K562 (cell line): ENCODE measurements around the gene LST1. TPM values are rescaled to one million over a fixed set of nuclear protein-coding genes. Genes with fewer than 3 reads are reported as not detected.

Source experiments
- CREM ChIP-seq: IDR thresholded peaks from 2 replicates; pipeline ENCODE4 v1.6.1; 2014; ENCODE audit warnings: antibody characterized with exemption, low read depth
- GABPB1 ChIP-seq: sonication (generic); formaldehyde crosslinking; IDR thresholded peaks from 2 replicates; pipeline ENCODE4 v1.8.0; 2022; ENCODE audit warnings: mild to moderate bottlenecking, missing genetic modification reagents
- HLTF ChIP-seq: fragments of 450-650 bp; IDR thresholded peaks from 2 replicates; pipeline ENCODE4 v1.6.1; 2016
- LEF1 ChIP-seq: fragments of 450-650 bp; IDR thresholded peaks from 2 replicates; pipeline ENCODE4 v1.6.1; 2016; ENCODE audit warnings: mild to moderate bottlenecking
- MIER1 ChIP-seq: fragments of 450-650 bp; IDR thresholded peaks from 2 replicates; pipeline ENCODE4 v1.6.1; 2016; ENCODE audit warnings: antibody characterized with exemption, mild to moderate bottlenecking, low read depth
- PYGO2 ChIP-seq: fragments of 450-650 bp; IDR thresholded peaks from 2 replicates; pipeline ENCODE4 v1.6.1; 2016; ENCODE audit warnings: mild to moderate bottlenecking, missing genetic modification characterization, moderate library complexity, missing compliant biosample characterization
- TBL1XR1 ChIP-seq, 2 experiments: IDR thresholded peaks; 2 replicates each; pipeline ENCODE4 v1.6.1; 2012; ENCODE audit warnings: improper control_type of control experiment in 2 of 2, low read length in 2 of 2, mild to moderate bottlenecking in 1 of 2
- ZNF324 ChIP-seq: fragments of 250-450 bp; sonication (Bioruptor Pico); IDR thresholded peaks from 2 replicates; pipeline ENCODE4 v1.4.0; 2020; ENCODE audit warnings: mild to moderate bottlenecking
- ZNF561 ChIP-seq: fragments of 450-650 bp; formaldehyde crosslinking; conservative IDR thresholded peaks from 2 replicates; pipeline ENCODE4 v1.4.0; 2020; ENCODE audit warnings: mild to moderate bottlenecking, moderate library complexity
- polyA plus RNA-seq, 8 experiments: library from polyadenylated mRNA; depleted of rRNA in 4 of 8; stranded (reverse) in 5 of 8; unstranded in 3 of 8; fragments of >200 nt; fragmentation: Nextera tagmentation in 2 of 8; fragmentation: Illumina TruSeq in 1 of 8; extraction: Ambion mirVana in 2 of 8; extraction: Trizol in 1 of 8; gene quantifications; 2 replicates each; pipeline versions ENCODE4 v1.2.1 to v1.2.3, GENCODE V29; 2011 to 2014; ENCODE audit warnings: inconsistent platforms in 1 of 8, missing spikeins in 1 of 8
- total RNA-seq, 7 experiments: library from RNA; depleted of rRNA in 6 of 7; stranded (reverse); fragments of >200 nt in 6 of 7; fragmentation: Illumina TruSeq in 2 of 7; extraction: Trizol in 2 of 7; gene quantifications; 2 replicates each; pipeline versions ENCODE4 v1.2.1 to v1.2.3, GENCODE V29; 2011 to 2021; ENCODE audit warnings: low replicate concordance in 1 of 7
- TF ChIP-seq, protein P1 (sequence below): sonication (generic); formaldehyde crosslinking; IDR thresholded peaks from 2 replicates; pipeline ENCODE4 v1.4.0; 2020; ENCODE audit warnings: mild to moderate bottlenecking, missing genetic modification reagents
- TF ChIP-seq, protein P2 (sequence below): fragments of 250-450 bp; sonication (Bioruptor Pico); IDR thresholded peaks from 2 replicates; pipeline ENCODE4 v1.5.0; 2021; ENCODE audit warnings: mild to moderate bottlenecking, moderate library complexity
- TF ChIP-seq, protein P3 (sequence below), 2 experiments: fragments of 450-650 bp; IDR thresholded peaks; 2 replicates each; pipeline ENCODE4 v1.6.1; 2016; ENCODE audit warnings: mild to moderate bottlenecking in 2 of 2, borderline replicate concordance in 1 of 2, low read depth in 1 of 2, moderate library complexity in 1 of 2
- TF ChIP-seq, protein P4 (sequence below), 2 experiments: fragments of 450-650 bp in 1 of 2; sonication (generic) in 1 of 2; formaldehyde crosslinking; conservative IDR thresholded peaks; 2 replicates each; pipeline versions ENCODE4 v1.4.0 to v1.8.1; 2020 to 2022; ENCODE audit warnings: mild to moderate bottlenecking in 1 of 2, missing genetic modification reagents in 1 of 2

The LST1 gene
- total and polyA plus RNA-seq, 9 of the 15 experiments (the other 6 are each of a cell fraction or from before 2014, with no cell fraction given), result 0.82 to 7.8 (median 1.7) TPM

DNA sequence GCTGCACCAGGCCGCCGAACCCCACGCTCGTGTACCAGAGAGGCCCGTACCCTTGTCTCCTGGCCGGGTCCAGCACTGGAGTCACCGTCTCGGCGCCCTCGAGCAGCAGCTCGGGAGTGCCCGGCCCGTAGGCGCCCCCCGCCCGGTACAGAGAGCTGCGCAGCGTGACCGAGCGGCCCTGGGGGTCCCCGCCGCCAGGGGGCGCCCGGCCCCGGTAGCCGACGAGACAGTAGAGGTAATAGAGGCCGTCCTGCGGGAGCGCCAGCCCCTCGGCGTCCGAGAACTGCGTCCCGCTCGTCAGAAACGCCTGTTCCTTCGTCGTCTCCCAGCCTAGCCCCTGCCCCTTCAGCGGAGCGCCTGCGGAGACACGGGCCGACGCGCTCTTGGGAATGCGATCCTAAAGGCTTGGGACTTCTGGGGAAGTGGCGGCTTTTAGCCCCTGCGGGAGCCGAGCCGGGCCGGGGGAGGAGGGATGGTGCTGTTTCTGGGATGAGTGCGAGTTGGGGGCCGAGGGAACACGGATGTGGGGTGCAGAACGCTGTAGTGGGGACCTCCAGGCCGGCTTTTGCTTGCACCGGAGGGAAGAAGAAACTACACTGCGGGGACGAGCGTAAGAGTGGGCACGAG lies 5.2 kb upstream of the LST1 start (continued):
- TF ChIP-seq, protein P1, sequence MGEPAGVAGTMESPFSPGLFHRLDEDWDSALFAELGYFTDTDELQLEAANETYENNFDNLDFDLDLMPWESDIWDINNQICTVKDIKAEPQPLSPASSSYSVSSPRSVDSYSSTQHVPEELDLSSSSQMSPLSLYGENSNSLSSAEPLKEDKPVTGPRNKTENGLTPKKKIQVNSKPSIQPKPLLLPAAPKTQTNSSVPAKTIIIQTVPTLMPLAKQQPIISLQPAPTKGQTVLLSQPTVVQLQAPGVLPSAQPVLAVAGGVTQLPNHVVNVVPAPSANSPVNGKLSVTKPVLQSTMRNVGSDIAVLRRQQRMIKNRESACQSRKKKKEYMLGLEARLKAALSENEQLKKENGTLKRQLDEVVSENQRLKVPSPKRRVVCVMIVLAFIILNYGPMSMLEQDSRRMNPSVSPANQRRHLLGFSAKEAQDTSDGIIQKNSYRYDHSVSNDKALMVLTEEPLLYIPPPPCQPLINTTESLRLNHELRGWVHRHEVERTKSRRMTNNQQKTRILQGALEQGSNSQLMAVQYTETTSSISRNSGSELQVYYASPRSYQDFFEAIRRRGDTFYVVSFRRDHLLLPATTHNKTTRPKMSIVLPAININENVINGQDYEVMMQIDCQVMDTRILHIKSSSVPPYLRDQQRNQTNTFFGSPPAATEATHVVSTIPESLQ (CRISPR knock-in tag), result peak; percentile 97
- TF ChIP-seq MIER1, result no peak
- no peak for TF ChIP-seq PYGO2 (tag)
- no peak for TF ChIP-seq ZNF561 (CRISPR knock-in tag)
- TF ChIP-seq, protein P2, sequence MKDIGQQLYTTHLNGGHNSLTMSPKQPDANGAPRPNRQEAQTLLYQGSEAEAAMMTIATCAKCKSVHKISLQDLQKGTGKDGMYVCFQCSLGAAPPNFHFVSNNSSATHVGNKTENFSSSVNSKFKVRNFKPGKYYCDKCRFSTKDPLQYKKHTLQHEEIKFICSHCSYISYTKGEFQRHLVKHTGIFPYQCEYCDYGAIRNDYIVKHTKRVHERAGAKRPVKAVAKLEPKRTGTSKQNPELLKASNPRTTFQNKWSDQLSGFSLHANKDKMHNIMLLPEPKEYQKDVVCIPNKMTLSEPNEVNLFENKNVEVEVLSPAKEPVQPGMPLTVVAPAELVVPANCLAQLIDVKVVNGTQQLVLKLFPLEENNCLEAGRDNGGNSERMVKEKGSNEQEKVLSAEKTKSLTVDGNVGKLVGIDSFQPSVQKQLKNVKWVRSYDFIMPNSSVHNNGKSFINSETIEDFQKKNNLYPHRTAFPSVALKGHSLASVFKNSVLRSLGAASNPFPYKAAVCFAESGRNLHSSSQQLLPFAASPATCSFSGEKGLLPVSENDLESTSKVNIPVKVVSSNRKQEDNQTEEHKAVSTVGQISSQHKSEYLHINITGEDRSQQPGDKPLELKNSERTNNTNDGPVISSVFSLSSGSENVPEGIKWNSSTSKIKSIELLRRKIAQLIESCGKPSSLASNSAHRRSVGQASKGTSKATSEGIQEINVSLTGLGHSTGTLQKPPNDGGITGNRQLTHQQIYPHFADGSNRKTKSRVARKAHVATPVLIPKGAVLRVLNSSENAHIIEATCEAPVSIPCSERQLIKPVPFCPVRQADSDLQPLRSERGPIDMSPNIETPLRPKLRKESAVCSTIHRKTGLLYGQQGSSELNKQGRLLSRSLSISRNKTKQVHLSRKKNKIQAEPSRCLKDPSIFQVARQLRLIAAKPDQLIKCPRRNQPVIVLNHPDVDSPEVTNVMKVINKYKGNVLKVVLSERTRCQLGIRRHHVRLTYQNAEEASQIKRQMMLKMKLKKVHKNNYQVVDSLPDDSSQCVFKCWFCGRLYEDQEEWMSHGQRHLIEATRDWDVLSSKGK (CRISPR knock-in tag), result no peak; the same call in 1 of the 2 replicates
- TF ChIP-seq CREM, result peak; percentile 87
- TF ChIP-seq, protein P3, sequence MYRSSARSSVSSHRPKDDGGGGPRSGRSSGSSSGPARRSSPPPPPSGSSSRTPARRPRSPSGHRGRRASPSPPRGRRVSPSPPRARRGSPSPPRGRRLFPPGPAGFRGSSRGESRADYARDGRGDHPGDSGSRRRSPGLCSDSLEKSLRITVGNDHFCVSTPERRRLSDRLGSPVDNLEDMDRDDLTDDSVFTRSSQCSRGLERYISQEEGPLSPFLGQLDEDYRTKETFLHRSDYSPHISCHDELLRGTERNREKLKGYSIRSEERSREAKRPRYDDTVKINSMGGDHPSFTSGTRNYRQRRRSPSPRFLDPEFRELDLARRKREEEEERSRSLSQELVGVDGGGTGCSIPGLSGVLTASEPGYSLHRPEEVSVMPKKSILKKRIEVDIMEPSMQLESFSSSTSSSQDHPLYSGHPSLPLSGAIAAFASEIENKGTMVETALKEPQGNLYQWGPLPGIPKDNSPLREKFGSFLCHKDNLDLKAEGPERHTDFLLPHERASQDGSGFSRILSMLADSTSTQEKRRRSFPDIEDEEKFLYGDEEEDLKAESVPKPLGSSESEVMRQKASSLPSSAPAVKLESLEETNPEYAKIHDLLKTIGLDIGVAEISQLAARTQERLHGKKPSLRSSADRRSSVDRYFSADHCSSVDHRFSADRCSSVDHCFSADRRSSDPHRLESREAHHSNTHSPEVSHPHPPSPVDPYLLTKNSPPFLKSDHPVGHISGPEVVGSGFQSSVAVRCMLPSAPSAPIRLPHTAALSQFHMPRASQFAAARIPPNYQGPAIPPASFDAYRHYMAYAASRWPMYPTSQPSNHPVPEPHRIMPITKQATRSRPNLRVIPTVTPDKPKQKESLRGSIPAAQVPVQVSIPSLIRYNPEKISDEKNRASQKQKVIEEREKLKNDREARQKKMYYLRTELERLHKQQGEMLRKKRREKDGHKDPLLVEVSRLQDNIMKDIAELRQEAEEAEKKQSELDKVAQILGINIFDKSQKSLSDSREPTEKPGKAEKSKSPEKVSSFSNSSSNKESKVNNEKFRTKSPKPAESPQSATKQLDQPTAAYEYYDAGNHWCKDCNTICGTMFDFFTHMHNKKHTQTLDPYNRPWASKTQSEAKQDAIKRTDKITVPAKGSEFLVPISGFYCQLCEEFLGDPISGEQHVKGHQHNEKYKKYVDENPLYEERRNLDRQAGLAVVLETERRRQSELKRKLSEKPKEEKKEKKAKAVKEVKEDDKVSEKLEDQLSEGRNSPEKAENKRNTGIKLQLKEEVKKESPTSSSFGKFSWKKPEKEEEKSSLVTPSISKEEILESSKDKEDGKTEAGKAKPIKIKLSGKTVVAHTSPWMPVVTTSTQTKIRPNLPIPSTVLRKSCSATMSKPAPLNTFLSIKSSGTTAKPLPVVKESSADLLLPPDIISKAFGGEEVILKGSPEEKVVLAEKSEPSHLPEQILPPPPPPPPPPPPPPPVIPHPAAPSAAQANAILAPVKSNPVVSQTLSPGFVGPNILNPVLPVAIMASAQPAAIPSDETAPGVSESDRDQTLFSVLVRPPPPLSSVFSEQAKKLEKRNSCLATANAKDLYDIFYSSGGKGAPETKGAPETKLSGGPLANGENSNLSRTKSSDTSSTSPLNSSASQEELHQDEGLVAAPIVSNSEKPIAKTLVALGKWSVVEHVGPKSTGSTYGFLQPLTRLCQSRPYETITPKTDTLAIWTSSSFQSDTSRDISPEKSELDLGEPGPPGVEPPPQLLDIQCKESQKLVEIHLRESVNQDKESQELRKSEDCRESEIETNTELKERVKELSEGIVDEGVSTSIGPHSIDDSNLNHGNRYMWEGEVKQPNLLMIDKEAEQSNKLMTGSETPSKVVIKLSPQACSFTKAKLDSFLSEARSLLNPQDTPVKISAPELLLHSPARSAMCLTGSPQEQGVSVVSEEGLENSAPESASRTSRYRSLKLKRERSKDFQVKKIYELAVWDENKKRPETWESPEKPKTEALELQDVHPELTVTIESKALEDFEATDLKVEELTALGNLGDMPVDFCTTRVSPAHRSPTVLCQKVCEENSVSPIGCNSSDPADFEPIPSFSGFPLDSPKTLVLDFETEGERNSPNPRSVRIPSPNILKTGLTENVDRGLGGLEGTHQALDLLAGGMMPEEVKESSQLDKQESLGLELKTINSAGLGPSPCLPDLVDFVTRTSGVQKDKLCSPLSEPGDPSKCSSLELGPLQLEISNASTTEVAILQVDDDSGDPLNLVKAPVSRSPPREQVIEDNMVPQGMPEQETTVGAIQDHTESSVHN (IDR thresholded peaks at IDR 0.05; ENCODE audit: borderline replicate concordance in 1 of 2, low read depth in 1 of 2), result no peak
- TF ChIP-seq TBL1XR1 (IDR thresholded peaks at IDR 0.05; ENCODE audit: low read length in 2 of 2), result 0 out of 4 replicates have a peak, but pooled peaks have one; percentile 14 to 49
- TF ChIP-seq, protein P4, sequence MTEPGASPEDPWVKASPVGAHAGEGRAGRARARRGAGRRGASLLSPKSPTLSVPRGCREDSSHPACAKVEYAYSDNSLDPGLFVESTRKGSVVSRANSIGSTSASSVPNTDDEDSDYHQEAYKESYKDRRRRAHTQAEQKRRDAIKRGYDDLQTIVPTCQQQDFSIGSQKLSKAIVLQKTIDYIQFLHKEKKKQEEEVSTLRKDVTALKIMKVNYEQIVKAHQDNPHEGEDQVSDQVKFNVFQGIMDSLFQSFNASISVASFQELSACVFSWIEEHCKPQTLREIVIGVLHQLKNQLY (CRISPR knock-in tag; conservative IDR thresholded peaks at IDR 0.05), result no peak
- TF ChIP-seq LEF1, result no peak
- no peak for TF ChIP-seq HLTF
- no peak for TF ChIP-seq ZNF324 (CRISPR knock-in tag)
- TF ChIP-seq GABPB1 (CRISPR knock-in tag), result peak; percentile 76; the same call in 1 of the 2 replicates
